Measurements from ENCODE around the gene NFIC.

- TF ChIP-seq POLR2AphosphoS5 (IDR thresholded peaks at IDR 0.05; ENCODE audit: low read depth, low read length) (no peak), POLR2A (IDR thresholded peaks at IDR 0.05; ENCODE audit: low read depth, low read length) (no peak), TAF1 (IDR thresholded peaks at IDR 0.05; ENCODE audit: low read depth, low read length) (no peak)
These were observed 92.9 kb downstream of the NFIC start for GRCh38 chr19:3459089-3459881.

Measured in GM12891 (cell line).